Measurements from ENCODE around the gene PARP11. TPM values are rescaled to one million over a fixed set of nuclear protein-coding genes. Genes with fewer than 3 reads are reported as not detected.
"Not testable (repeated sequence)": the region's sequence is repeated elsewhere in the genome, so short reads cannot be mapped to it uniquely, and the experiment has no call there.

The PARP11 gene
- total and polyA plus RNA-seq, 5 donors: 2.2 to 8.6 (median 6.3) TPM

- peak; percentile 36 to 71 for ATAC-seq
- H3K9me3 ChIP-seq (ENCODE audit: control insufficient read depth, low read length): no peaks in the 10 kb centered on the region
- no peak overlapping the region for H3K27ac ChIP-seq (ENCODE audit: low read length)
- intact Hi-C loops (cut with DNase I): loop anchor here in 2 of 4 donors (10.0 kb wide), 2 partner anchors 112 to 152 kb away; no protein-coding TSS in a partner anchor
- H3K4me1 ChIP-seq (ENCODE audit: control insufficient read depth, insufficient read depth, low read length): no peaks in the 10 kb centered on the region
- WGBS: 40% methylated on average over 7 of the region's 7 CpGs
- no peak for DNase-seq
- peaks cover 3% of the 10 kb centered on the region for H3K27me3 ChIP-seq (ENCODE audit: control insufficient read depth, insufficient read depth)
- no peak overlapping the region for H3K4me3 ChIP-seq (ENCODE audit: low read length)
These were observed 9.8 kb upstream of the PARP11 start for GRCh38 chr12:3882896-3883564.

- 64% methylated on average over 4 of the region's 4 CpGs for WGBS
These were observed 9.2 kb upstream of the PARP11 start for GRCh38 chr12:3882406-3882805.

GRCh38 chr12:3881281-3881950 is 8.2 kb upstream of the PARP11 start:
- Histone ChIP-seq H3K9me3 (ENCODE audit: control insufficient read depth, low read length) (no peaks in the 10 kb centered on the region), H3K4me1 (ENCODE audit: control insufficient read depth, insufficient read depth, low read length) (no peaks in the 10 kb centered on the region), H3K4me3 (ENCODE audit: low read length) (no peak overlapping the region), H3K27me3 (ENCODE audit: control insufficient read depth, insufficient read depth) (peaks cover 3% of the 10 kb centered on the region), H3K27ac (ENCODE audit: low read length) (no peak overlapping the region)
- ATAC-seq: no peak
- DNase-seq: no peak
- 50% methylated on average over 11 of the region's 11 CpGs for WGBS
- intact Hi-C loops (cut with DNase I): loop anchor here in 2 of 4 donors (10.0 kb wide), 2 partner anchors 113 to 153 kb away; no protein-coding TSS in a partner anchor

More at GRCh38 chr12:3882406-3882805, 9.2 kb upstream of the PARP11 start:
- no peak for ATAC-seq
- no peak for DNase-seq
- no peaks in the 10 kb centered on the region for H3K4me1 ChIP-seq (ENCODE audit: control insufficient read depth, insufficient read depth, low read length)
- intact Hi-C loops (cut with DNase I): loop anchor here in 2 of 4 donors (10.0 kb wide), 2 partner anchors 112 to 152 kb away; no protein-coding TSS in a partner anchor
- no peak overlapping the region for H3K4me3 ChIP-seq (ENCODE audit: low read length)
- peaks cover 3% of the 10 kb centered on the region for H3K27me3 ChIP-seq (ENCODE audit: control insufficient read depth, insufficient read depth)
- no peaks in the 10 kb centered on the region for H3K9me3 ChIP-seq (ENCODE audit: control insufficient read depth, low read length)
- H3K27ac ChIP-seq (ENCODE audit: low read length): no peak overlapping the region

- no peak for ATAC-seq
- Histone ChIP-seq H3K27me3 (ENCODE audit: control insufficient read depth, insufficient read depth) (peaks cover 3% of the 10 kb centered on the region), H3K4me3 (ENCODE audit: low read length) (no peak overlapping the region), H3K9me3 (ENCODE audit: control insufficient read depth, low read length) (no peaks in the 10 kb centered on the region), H3K4me1 (ENCODE audit: control insufficient read depth, insufficient read depth, low read length) (no peaks in the 10 kb centered on the region), H3K27ac (ENCODE audit: low read length) (no peak overlapping the region)
- WGBS: 82% methylated on average over 3 of the region's 3 CpGs
- no peak for DNase-seq
- intact Hi-C loops (cut with DNase I): loop anchor here in 2 of 4 donors (10.0 kb wide), 2 partner anchors 115 to 155 kb away; no protein-coding TSS in a partner anchor
These were observed 6.6 kb upstream of the PARP11 start for GRCh38 chr12:3879846-3880245.

- H3K9me3 ChIP-seq (ENCODE audit: control insufficient read depth, low read length): no peaks in the 10 kb centered on the region
- H3K27ac ChIP-seq (ENCODE audit: low read length): no peak overlapping the region
- 88% methylated on average over 4 of the region's 4 CpGs for WGBS
- no peak overlapping the region for H3K4me3 ChIP-seq (ENCODE audit: low read length)
- intact Hi-C loops (cut with DNase I): loop anchor here in 1 of 4 donors (5.0 kb wide), 1 partner anchor 666 kb away; the partner anchor contains the start of gene RAD51AP1
- H3K4me1 ChIP-seq (ENCODE audit: control insufficient read depth, insufficient read depth, low read length): peaks cover 2% of the 10 kb centered on the region
- DNase-seq (no peak), ATAC-seq (no peak)
- no peaks in the 10 kb centered on the region for H3K27me3 ChIP-seq (ENCODE audit: control insufficient read depth, insufficient read depth)
These were observed 1.8 kb downstream of the PARP11 start for GRCh38 chr12:3871356-3871755.

GRCh38 chr12:3869865-3870264 is 3.3 kb downstream of the PARP11 start:
- H3K27ac ChIP-seq (ENCODE audit: low read length): no peak overlapping the region
- no peaks in the 10 kb centered on the region for H3K9me3 ChIP-seq (ENCODE audit: control insufficient read depth, low read length)
- 84% methylated on average over 6 of the region's 6 CpGs for WGBS
- H3K4me1 ChIP-seq (ENCODE audit: control insufficient read depth, insufficient read depth, low read length): peaks cover 2% of the 10 kb centered on the region
- no peaks in the 10 kb centered on the region for H3K27me3 ChIP-seq (ENCODE audit: control insufficient read depth, insufficient read depth)
- no peak for DNase-seq
- H3K4me3 ChIP-seq (ENCODE audit: low read length): no peak overlapping the region
- ATAC-seq: no peak
- intact Hi-C loops (cut with DNase I): loop anchor here in 1 of 4 donors (5.0 kb wide), 1 partner anchor 667 kb away; the partner anchor contains the start of gene RAD51AP1

- 97% methylated on average over 1 of the region's 1 CpG for WGBS
- ATAC-seq (no peak), DNase-seq (no peak)
- Histone ChIP-seq H3K27ac (ENCODE audit: low read length) (no peak overlapping the region), H3K4me3 (ENCODE audit: low read length) (no peak overlapping the region), H3K9me3 (ENCODE audit: control insufficient read depth, low read length) (no peaks in the 10 kb centered on the region), H3K4me1 (ENCODE audit: control insufficient read depth, insufficient read depth, low read length) (peaks cover 2% of the 10 kb centered on the region), H3K27me3 (ENCODE audit: control insufficient read depth, insufficient read depth) (no peaks in the 10 kb centered on the region)
- intact Hi-C loops (cut with DNase I): no loop called here
These were observed 3.8 kb downstream of the PARP11 start for GRCh38 chr12:3869433-3869832.

GRCh38 chr12:3863756-3864155 is 9.4 kb downstream of the PARP11 start:
- Histone ChIP-seq H3K9me3 (ENCODE audit: control insufficient read depth, low read length) (no peaks in the 10 kb centered on the region), H3K27ac (ENCODE audit: low read length) (no peak overlapping the region), H3K4me3 (ENCODE audit: low read length) (no peak overlapping the region), H3K4me1 (ENCODE audit: control insufficient read depth, insufficient read depth, low read length) (no peaks in the 10 kb centered on the region), H3K27me3 (ENCODE audit: control insufficient read depth, insufficient read depth) (no peaks in the 10 kb centered on the region)
- WGBS: 96% methylated on average over 6 of the region's 6 CpGs
- no peak for DNase-seq
- intact Hi-C loops (cut with DNase I): no loop called here
- no peak for ATAC-seq

GRCh38 chr12:3842517-3842916 is 30.7 kb downstream of the PARP11 start:
- H3K27ac ChIP-seq (ENCODE audit: low read length): no peak overlapping the region
- H3K4me1 ChIP-seq (ENCODE audit: control insufficient read depth, insufficient read depth, low read length): no peaks in the 10 kb centered on the region
- intact Hi-C loops (cut with DNase I): no loop called here
- no peak overlapping the region for H3K4me3 ChIP-seq (ENCODE audit: low read length)
- no peak for DNase-seq
- H3K27me3 ChIP-seq (ENCODE audit: control insufficient read depth, insufficient read depth): no peaks in the 10 kb centered on the region
- no peak for ATAC-seq
- 89% methylated on average over 5 of the region's 5 CpGs for WGBS
- H3K9me3 ChIP-seq (ENCODE audit: control insufficient read depth, low read length): no peaks in the 10 kb centered on the region

- Histone ChIP-seq H3K27ac (ENCODE audit: low read length) (no peak overlapping the region), H3K4me3 (ENCODE audit: low read length) (no peak overlapping the region), H3K27me3 (ENCODE audit: control insufficient read depth, insufficient read depth) (no peaks in the 10 kb centered on the region), H3K4me1 (ENCODE audit: control insufficient read depth, insufficient read depth, low read length) (no peaks in the 10 kb centered on the region), H3K9me3 (ENCODE audit: control insufficient read depth, low read length) (no peaks in the 10 kb centered on the region)
- DNase-seq (no peak), ATAC-seq (peak; percentile 29 to 48)
- WGBS: 40% methylated on average over 3 of the region's 3 CpGs
- intact Hi-C loops (cut with DNase I): no loop called here
These were observed 31.4 kb downstream of the PARP11 start for GRCh38 chr12:3841783-3842182.

- DNase-seq; H3K27ac ChIP-seq (ENCODE audit: low read length); intact Hi-C loops (cut with DNase I); H3K9me3 ChIP-seq (ENCODE audit: control insufficient read depth, low read length); H3K4me1 ChIP-seq (ENCODE audit: control insufficient read depth, insufficient read depth, low read length); ATAC-seq; H3K27me3 ChIP-seq (ENCODE audit: control insufficient read depth, insufficient read depth); H3K4me3 ChIP-seq (ENCODE audit: low read length): not testable (repeated sequence)
- WGBS: 92% methylated on average over 2 of the region's 2 CpGs
These were observed 32.4 kb downstream of the PARP11 start for GRCh38 chr12:3840833-3841232.
